ENCODE data around the gene GPHB5.
"Not testable (repeated sequence)": the region's sequence is repeated elsewhere in the genome, so short reads cannot be mapped to it uniquely, and the experiment has no call there.

Gene GPHB5

DNA sequence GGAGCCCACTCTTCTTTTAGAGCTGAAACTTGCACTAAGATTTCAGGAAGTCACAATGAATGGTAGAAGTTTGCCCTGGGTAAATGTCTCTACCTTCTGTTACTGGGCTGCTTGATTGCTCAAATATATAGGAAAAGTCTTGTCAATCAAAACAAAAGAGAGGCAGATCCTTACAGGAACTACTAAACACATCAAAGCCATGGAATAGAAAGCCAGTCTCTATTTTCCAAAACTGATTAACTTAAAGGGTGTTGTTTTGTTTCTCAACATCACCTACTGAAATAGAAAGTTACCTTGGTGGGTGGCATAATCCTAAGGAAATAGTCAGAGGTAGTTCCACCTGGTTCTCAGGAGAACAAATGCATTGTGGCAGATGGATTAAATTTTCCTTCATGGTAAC is at the start of gene GPHB5:
Gene GPHB5, minus strand, starts transcription at position 101 of the 400 bp plus-strand sequence. CDS start 1,086 bp downstream, outside the sequence.
- no peak for DNase-seq

GRCh38 chr14:63367742-63368364 is 49.1 kb upstream of the GPHB5 start:
- no peak for DNase-seq

DNA sequence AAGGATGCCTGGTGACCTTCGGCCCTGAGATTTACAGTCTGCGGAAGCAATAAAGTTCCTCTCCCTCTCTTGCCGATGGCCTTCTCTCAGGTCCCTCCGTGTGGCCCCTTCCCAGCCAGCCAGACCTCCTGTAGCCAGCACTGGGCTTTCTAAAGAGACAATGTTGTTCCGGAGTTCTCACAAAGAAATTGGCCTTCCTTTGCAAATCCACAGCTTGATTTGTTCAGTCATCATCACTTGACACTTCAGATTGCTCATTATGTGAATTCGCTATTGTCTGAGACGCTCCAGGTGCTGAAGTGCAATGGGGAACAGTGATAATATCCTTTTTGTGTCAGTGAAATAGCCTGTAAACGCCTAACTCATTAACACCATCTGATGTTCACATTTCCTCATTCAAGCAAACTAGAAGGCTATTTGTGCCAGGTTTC is 43.7 kb upstream of the GPHB5 start:
- no peak for DNase-seq

DNA sequence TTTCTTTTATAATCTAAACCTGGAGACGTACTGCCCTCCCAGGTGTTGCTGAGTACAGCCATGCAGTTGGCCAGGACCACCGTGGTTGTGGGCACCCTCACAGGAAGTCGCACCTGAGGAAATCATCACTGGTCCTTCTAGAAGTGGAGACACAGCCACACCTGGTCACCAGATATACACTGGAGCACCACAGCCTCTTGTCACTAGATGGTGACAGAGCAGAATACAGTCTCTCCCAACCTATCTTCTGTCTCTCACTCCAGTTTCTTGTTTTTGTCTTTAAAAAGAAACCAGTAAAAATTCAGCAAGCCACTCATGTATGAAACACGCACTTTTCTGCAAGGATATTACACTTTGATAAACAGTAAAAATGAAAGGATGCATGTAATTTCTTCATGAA is 43.1 kb upstream of the GPHB5 start:
- DNase-seq = no peak

DNA sequence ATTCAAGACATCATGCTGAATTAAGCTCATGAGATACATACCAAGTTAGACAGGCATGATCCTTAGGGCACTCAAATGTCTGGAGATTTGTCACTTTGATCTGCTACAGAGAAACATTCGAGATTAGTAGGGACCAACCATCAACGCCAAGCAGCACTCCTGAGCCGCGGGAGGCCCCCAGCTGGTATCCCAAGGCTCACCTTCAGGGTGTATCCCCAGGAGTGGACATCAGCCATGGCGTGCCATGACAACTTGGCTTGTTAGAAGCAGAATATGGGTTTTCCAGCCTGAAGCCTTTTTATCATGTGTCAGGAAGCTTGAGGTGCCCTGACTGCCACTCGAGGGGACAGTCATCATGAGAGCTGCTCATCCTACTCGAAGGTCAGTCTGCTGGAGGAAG is 39.1 kb upstream of the GPHB5 start:
- no peak for DNase-seq

GRCh38 chr14:63345826-63346225 is 27.1 kb upstream of the GPHB5 start:
- no peak for DNase-seq

DNA sequence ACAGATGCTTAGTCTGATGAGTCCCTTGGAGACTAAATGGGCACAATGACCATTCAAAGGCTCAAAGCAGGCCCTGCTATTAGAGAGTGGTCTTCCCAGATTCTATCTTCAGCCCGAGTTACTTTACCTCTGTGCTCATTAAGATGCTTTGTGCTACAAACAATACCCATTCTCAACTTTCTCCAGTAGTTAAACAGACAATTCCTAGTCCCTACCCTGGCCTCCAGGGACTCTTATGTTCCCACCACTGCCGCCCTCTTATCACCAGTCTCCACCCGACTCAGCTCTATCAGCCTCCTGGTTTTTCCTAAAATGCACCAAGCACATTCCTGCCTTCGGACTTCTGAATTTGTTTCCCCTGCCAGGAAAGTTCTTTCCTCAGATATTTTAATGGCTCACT is 25.6 kb upstream of the GPHB5 start:
- no peak for DNase-seq

GRCh38 chr14:63343878-63344277 is 25.1 kb upstream of the GPHB5 start:
- no peak for DNase-seq

GRCh38 chr14:63342371-63342770 is 23.6 kb upstream of the GPHB5 start:
- DNase-seq = no peak

GRCh38 chr14:63328787-63329737 is 10.3 kb upstream of the GPHB5 start:
- DNase-seq = no peak

DNA sequence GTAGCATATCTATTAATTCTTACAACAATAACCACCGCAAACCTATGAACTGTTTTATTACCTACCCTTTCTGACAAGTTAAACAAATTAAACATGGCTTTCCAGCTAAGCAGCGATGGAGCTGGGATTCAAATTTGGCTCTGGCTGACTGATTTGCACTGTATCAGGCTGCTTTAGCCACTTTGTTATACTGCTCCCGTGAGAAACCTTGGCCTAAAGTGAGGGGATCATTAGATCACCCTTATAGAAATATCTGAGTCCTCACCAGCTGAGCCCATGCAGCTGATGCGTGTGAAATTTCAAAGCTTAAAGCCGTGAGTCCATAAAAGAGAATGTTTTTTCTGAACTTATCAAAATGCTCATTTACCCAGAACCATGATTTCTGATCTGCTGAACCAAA is 8.1 kb upstream of the GPHB5 start:
- DNase-seq = no peak

- DNase-seq = no peak
Observed at GRCh38 chr14:63322897-63323573, 4.3 kb upstream of the GPHB5 start.

DNA sequence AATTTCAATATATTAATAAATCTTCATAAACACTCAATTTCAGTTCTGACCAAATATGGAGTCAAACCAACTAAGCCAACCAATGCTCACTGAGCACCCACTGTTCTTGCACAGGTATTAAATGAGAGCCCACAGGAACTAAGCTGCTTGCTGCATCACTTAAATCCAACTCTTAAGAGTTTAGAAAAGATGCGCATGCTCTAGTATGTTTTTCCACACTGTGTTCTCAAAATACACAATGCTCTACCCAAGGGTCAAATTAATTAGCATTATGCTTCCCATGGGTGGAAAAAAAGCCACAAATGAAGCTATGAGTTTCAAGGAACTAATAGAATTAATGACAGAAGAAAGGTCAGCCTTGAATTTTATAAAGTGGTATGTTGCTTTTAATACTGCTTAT is 3.7 kb upstream of the GPHB5 start:
- no peak for DNase-seq

- peak; percentile 72 for DNase-seq
Observed at GRCh38 chr14:63308723-63309317, 9.9 kb downstream of the GPHB5 start.

DNA sequence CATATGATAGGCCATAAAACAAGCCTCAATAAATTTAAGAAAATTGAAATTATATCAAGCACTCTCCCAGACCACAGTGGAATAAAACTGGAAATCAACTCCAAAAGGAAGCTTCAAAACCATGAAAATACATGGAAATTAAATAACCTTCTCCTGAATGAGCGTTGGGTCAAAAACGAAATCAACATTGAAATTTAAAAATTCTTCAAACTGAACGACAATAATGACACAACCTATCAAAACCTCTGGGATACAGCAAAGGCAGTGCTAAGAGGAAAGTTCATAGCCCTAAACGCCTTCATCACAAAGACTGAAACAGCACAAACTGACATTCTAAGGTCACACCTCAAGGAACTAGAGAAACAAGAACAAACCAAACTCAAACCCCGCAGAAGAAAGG is 14.3 kb downstream of the GPHB5 start:
- not testable (repeated sequence) for DNase-seq

- DNase-seq = no peak
Observed at GRCh38 chr14:63301891-63302534, 16.7 kb downstream of the GPHB5 start.

GRCh38 chr14:63300854-63301253 is 17.9 kb downstream of the GPHB5 start:
- DNase-seq = no peak

DNA sequence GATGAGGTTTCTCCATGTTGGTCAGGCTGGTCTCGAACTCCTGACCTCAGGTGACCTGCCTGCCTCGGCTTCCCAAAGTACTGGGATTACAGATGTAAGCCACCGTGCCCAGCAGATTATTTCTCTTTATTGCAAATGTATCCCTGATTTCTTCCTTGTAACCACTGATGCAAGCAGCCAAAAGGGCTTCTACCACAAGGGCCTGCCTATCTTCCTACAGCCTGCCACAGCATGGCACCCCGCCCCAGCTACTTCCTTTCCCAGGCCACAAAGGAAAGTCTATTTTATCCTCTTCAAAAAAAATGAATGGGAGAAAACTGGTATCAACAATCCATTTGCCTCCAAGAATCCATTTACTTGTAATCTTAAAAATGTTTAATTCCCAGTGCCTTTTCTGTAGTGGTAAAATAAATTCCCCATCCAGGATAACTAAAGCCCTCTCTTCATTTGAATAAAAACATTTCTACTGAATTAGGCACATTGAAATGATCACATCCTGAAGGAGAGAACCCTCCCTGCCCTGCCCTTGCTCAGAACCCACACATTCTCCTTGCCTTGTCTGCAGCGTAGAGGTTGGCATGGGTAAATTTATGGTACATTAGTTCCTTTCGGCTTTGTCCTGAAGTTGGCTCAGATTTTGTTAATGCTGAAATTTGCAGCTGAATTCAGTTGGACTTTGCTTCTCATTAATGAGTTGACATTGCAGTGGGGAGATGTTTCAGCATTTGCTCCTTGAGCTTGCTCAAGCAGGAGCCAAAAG is 19.2 kb downstream of the GPHB5 start:
- no peak for DNase-seq

GRCh38 chr14:63297372-63298063 is 21.2 kb downstream of the GPHB5 start:
- no peak for DNase-seq

- no peak for DNase-seq
Observed at GRCh38 chr14:63296060-63296563, 22.6 kb downstream of the GPHB5 start.

GRCh38 chr14:63295231-63295685 is 23.5 kb downstream of the GPHB5 start:
- DNase-seq = no peak
